GM23338 (cell line): ENCODE data around the gene KLK7. TPM values are rescaled to one million over a fixed set of nuclear protein-coding genes. Genes with fewer than 3 reads are reported as not detected.

Experiments
- ATAC-seq: fragments of 200-7000 bp; cut with Tn5 transposase; 3 replicates; pipeline ENCODE4 v1.9.1; 2020
- DNase-seq: peaks from one replicate; pipeline ENCODE4 v3.0.0-alpha.2; 2015; ENCODE audit warnings: low spot score
- H2AFZ ChIP-seq: fragments of 200-600 bp; sonication (generic); 2 replicates; pipeline ENCODE4 v1.8.0; 2016; ENCODE audit warnings: antibody characterized with exemption, mild to moderate bottlenecking, moderate library complexity
- H3F3A ChIP-seq: fragments of 200-600 bp; sonication (generic); replicated peaks from 2 replicates; pipeline ENCODE4 v1.8.0; 2017; ENCODE audit warnings: antibody characterized with exemption, mixed run types, low read depth
- H3K27ac ChIP-seq: fragments of 200-600 bp; sonication (generic); 2 replicates; pipeline ENCODE4 v1.6.1; 2016; ENCODE audit warnings: low read depth
- H3K27me3 ChIP-seq: fragments of 200-600 bp; sonication (generic); 2 replicates; pipeline ENCODE4 v1.8.0; 2016; ENCODE audit warnings: mild to moderate bottlenecking, mixed run types, moderate library complexity; ENCODE audit not compliant: insufficient read depth
- H3K36me3 ChIP-seq: fragments of 200-600 bp; sonication (generic); 2 replicates; pipeline ENCODE4 v1.8.0; 2016; ENCODE audit warnings: mild to moderate bottlenecking; ENCODE audit not compliant: insufficient read depth
- H3K4me1 ChIP-seq: fragments of 200-600 bp; sonication (generic); 2 replicates; pipeline ENCODE4 v1.8.0; 2016; ENCODE audit warnings: mild to moderate bottlenecking, moderate library complexity; ENCODE audit not compliant: insufficient read depth
- H3K4me2 ChIP-seq: fragments of 200-600 bp; sonication (generic); 2 replicates; pipeline ENCODE4 v1.7.1; 2017; ENCODE audit warnings: mixed run types
- H3K4me3 ChIP-seq: fragments of 200-600 bp; sonication (generic); 2 replicates; pipeline ENCODE4 v1.6.1; 2016; ENCODE audit warnings: mixed run types
- H3K79me2 ChIP-seq: fragments of 200-600 bp; sonication (generic); replicated peaks from 2 replicates; pipeline ENCODE4 v1.8.0; 2017; ENCODE audit warnings: mild to moderate bottlenecking; ENCODE audit not compliant: insufficient read depth
- H3K9me2 ChIP-seq: fragments of 200-600 bp; sonication (generic); 2 replicates; pipeline ENCODE4 v1.8.0; 2017; ENCODE audit not compliant: insufficient read depth
- H4K20me1 ChIP-seq: fragments of 200-600 bp; sonication (generic); replicated peaks from 2 replicates; pipeline ENCODE4 v1.8.0; 2017; ENCODE audit warnings: mild to moderate bottlenecking; ENCODE audit not compliant: insufficient read depth
- H3K27ac Mint-ChIP-seq: 2 replicates; pipeline ENCODE4 v1.8.0; 2020; ENCODE audit warnings: inconsistent platforms, mild to moderate bottlenecking, moderate library complexity, mixed read lengths
- H3K27me3 Mint-ChIP-seq: 3 replicates; pipeline ENCODE4 v1.8.0; 2022; ENCODE audit warnings: low read depth, mild to moderate bottlenecking, moderate library complexity, mixed read lengths, inconsistent platforms; ENCODE audit not compliant: insufficient read depth, poor library complexity
- H3K36me3 Mint-ChIP-seq: 3 replicates; pipeline ENCODE4 v1.8.0; 2021; ENCODE audit warnings: low read depth, mild to moderate bottlenecking, inconsistent platforms, moderate library complexity, mixed read lengths
- H3K4me1 Mint-ChIP-seq: 3 replicates; pipeline ENCODE4 v1.8.0; 2020; ENCODE audit warnings: mild to moderate bottlenecking, inconsistent platforms, mixed read lengths
- H3K4me3 Mint-ChIP-seq: 3 replicates; pipeline ENCODE4 v1.8.0; 2021; ENCODE audit warnings: moderate library complexity, mild to moderate bottlenecking, inconsistent platforms, mixed read lengths
- H3K9me3 Mint-ChIP-seq: 3 replicates; pipeline ENCODE4 v1.8.0; 2020; ENCODE audit warnings: moderate library complexity, mild to moderate bottlenecking, inconsistent platforms, mixed read lengths
- CREB1 ChIP-seq: fragments of 250-450 bp; sonication (Bioruptor Pico); IDR thresholded peaks from 2 replicates; pipeline ENCODE4 v1.5.0; 2020; ENCODE audit warnings: low read depth, mild to moderate bottlenecking, moderate library complexity
- CTCF ChIP-seq, 2 experiments: fragments of 200-600 bp in 1 of 2; sonication (generic) in 1 of 2; conservative IDR thresholded peaks; 2 replicates each; pipeline versions ENCODE4 v1.5.1 to v1.6.1; 2016 to 2017; ENCODE audit warnings: antibody characterized with exemption in 2 of 2, low read depth in 2 of 2, mild to moderate bottlenecking in 2 of 2, moderate library complexity in 1 of 2
- ETS1 ChIP-seq: IDR thresholded peaks from 2 replicates; pipeline ENCODE4 v1.6.1; 2016; ENCODE audit warnings: antibody characterized with exemption
- EZH2 ChIP-seq: fragments of 200-600 bp; sonication (generic); IDR thresholded peaks from one replicate; pipeline ENCODE4 v1.8.0; 2017; ENCODE audit warnings: antibody characterized with exemption, mild to moderate bottlenecking, low read depth; ENCODE audit not compliant: unreplicated experiment
- EZH2phosphoT487 ChIP-seq: fragments of 200-600 bp; sonication (generic); IDR thresholded peaks from one replicate; pipeline ENCODE4 v1.8.1; 2018; ENCODE audit warnings: antibody characterized with exemption; ENCODE audit not compliant: unreplicated experiment
- JUNB ChIP-seq: IDR thresholded peaks from one replicate; pipeline ENCODE4 v1.6.1; 2016; ENCODE audit warnings: antibody characterized with exemption; ENCODE audit not compliant: unreplicated experiment
- NANOG ChIP-seq: IDR thresholded peaks from 2 replicates; pipeline ENCODE4 v1.6.1; 2016; ENCODE audit warnings: antibody characterized with exemption, borderline replicate concordance
- POLR2AphosphoS5 ChIP-seq: IDR thresholded peaks from 2 replicates; pipeline ENCODE4 v1.6.1; 2016; ENCODE audit warnings: antibody characterized with exemption, low read depth
- STAT1 ChIP-seq: IDR thresholded peaks from one replicate; pipeline ENCODE4 v1.6.1; 2016; ENCODE audit warnings: antibody characterized with exemption; ENCODE audit not compliant: unreplicated experiment
- ZNF114 ChIP-seq: fragments of 250-450 bp; sonication (Bioruptor Pico); IDR thresholded peaks from 2 replicates; pipeline ENCODE4 v1.5.0; 2020; ENCODE audit warnings: mild to moderate bottlenecking, moderate library complexity
- ZNF331 ChIP-seq: fragments of 250-450 bp; sonication (Bioruptor Pico); IDR thresholded peaks from 2 replicates; pipeline ENCODE4 v1.5.0; 2020; ENCODE audit warnings: low read depth, mild to moderate bottlenecking, moderate library complexity
- polyA plus RNA-seq: library from polyadenylated mRNA; unstranded; fragments of >200 nt; fragmentation: Nextera tagmentation; extraction: Ambion mirVana; gene quantifications from 2 replicates; pipeline ENCODE4 v1.2.1, GENCODE V29; 2016
- total RNA-seq: library from RNA; depleted of rRNA; stranded (reverse); fragments of >200 nt; shearing (Covaris generic); gene quantifications from 2 replicates; pipeline ENCODE4 v1.2.3, GENCODE V29; 2014
- TF ChIP-seq, protein P1 (sequence below): IDR thresholded peaks from one replicate; pipeline ENCODE4 v1.6.1; 2018; ENCODE audit warnings: antibody characterized with exemption; ENCODE audit not compliant: unreplicated experiment
- TF ChIP-seq, protein P2 (sequence below): fragments of 250-450 bp; sonication (Bioruptor Pico); IDR thresholded peaks from 2 replicates; pipeline ENCODE4 v1.5.0; 2020; ENCODE audit warnings: mild to moderate bottlenecking, moderate library complexity

Gene KLK7
- total and polyA plus RNA-seq, 2 experiments from 2014 or later: 1.1 to 1.4 TPM

DNA sequence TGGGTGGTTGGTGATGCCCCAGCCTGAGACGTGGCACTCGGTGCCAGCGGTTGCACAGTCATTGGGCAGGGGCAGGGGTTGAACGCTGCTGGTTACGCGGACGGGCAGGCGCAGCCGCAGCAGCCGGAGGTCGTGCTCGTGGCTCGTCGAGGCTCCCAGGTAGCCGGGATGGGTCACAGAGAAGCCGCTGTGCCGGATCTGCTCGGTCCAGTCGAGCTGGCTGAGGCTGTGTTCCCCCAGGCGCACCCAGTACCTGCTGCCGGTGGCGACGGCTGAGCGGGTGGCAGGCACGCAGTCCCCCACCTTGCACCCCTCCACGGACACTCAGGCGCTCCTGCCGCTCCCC lies 48.1 kb upstream of the KLK7 start:
- no peak overlapping the region for H3K27ac ChIP-seq
- ATAC-seq: no peak
- H4K20me1 ChIP-seq: no peaks in the 10 kb centered on the region
- no peaks in the 10 kb centered on the region; the same call in 2 of the 3 replicates for H3K9me3 Mint-ChIP-seq
- peaks cover 8% of the 10 kb centered on the region for H3K4me1 ChIP-seq
- no peak overlapping the region for H3K4me3 Mint-ChIP-seq
- peaks cover 31% of the 10 kb centered on the region for H3K4me1 Mint-ChIP-seq
- H3K4me3 ChIP-seq: no peak overlapping the region
- H3K27ac Mint-ChIP-seq: no peak overlapping the region
- DNase-seq: no peak
- peaks cover 7% of the 10 kb centered on the region; the same call in 1 of the 2 replicates for H3K9me2 ChIP-seq
- no peaks in the 10 kb centered on the region for H3K79me2 ChIP-seq
- H3F3A ChIP-seq: no peaks in the 10 kb centered on the region
- peaks cover under 1% of the 10 kb centered on the region; the same call in 1 of the 3 replicates for H3K36me3 Mint-ChIP-seq
- H2AFZ ChIP-seq: no peak overlapping the region
- no peaks in the 10 kb centered on the region for H3K36me3 ChIP-seq
- H3K4me2 ChIP-seq: no peak overlapping the region
- TF ChIP-seq EZH2 (no peak), STAT1 (no peak), ZNF331 (CRISPR knock-in tag) (no peak), ETS1 (no peak), CTCF (conservative IDR thresholded peaks at IDR 0.05; ENCODE audit: low read depth in 2 of 2) (no peak), ZNF114 (no peak), POLR2AphosphoS5 (no peak), NANOG (no peak), JUNB (no peak), EZH2phosphoT487 (no peak), CREB1 (no peak)
- TF ChIP-seq, protein P1, sequence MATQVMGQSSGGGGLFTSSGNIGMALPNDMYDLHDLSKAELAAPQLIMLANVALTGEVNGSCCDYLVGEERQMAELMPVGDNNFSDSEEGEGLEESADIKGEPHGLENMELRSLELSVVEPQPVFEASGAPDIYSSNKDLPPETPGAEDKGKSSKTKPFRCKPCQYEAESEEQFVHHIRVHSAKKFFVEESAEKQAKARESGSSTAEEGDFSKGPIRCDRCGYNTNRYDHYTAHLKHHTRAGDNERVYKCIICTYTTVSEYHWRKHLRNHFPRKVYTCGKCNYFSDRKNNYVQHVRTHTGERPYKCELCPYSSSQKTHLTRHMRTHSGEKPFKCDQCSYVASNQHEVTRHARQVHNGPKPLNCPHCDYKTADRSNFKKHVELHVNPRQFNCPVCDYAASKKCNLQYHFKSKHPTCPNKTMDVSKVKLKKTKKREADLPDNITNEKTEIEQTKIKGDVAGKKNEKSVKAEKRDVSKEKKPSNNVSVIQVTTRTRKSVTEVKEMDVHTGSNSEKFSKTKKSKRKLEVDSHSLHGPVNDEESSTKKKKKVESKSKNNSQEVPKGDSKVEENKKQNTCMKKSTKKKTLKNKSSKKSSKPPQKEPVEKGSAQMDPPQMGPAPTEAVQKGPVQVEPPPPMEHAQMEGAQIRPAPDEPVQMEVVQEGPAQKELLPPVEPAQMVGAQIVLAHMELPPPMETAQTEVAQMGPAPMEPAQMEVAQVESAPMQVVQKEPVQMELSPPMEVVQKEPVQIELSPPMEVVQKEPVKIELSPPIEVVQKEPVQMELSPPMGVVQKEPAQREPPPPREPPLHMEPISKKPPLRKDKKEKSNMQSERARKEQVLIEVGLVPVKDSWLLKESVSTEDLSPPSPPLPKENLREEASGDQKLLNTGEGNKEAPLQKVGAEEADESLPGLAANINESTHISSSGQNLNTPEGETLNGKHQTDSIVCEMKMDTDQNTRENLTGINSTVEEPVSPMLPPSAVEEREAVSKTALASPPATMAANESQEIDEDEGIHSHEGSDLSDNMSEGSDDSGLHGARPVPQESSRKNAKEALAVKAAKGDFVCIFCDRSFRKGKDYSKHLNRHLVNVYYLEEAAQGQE: no peak
- TF ChIP-seq, protein P2, sequence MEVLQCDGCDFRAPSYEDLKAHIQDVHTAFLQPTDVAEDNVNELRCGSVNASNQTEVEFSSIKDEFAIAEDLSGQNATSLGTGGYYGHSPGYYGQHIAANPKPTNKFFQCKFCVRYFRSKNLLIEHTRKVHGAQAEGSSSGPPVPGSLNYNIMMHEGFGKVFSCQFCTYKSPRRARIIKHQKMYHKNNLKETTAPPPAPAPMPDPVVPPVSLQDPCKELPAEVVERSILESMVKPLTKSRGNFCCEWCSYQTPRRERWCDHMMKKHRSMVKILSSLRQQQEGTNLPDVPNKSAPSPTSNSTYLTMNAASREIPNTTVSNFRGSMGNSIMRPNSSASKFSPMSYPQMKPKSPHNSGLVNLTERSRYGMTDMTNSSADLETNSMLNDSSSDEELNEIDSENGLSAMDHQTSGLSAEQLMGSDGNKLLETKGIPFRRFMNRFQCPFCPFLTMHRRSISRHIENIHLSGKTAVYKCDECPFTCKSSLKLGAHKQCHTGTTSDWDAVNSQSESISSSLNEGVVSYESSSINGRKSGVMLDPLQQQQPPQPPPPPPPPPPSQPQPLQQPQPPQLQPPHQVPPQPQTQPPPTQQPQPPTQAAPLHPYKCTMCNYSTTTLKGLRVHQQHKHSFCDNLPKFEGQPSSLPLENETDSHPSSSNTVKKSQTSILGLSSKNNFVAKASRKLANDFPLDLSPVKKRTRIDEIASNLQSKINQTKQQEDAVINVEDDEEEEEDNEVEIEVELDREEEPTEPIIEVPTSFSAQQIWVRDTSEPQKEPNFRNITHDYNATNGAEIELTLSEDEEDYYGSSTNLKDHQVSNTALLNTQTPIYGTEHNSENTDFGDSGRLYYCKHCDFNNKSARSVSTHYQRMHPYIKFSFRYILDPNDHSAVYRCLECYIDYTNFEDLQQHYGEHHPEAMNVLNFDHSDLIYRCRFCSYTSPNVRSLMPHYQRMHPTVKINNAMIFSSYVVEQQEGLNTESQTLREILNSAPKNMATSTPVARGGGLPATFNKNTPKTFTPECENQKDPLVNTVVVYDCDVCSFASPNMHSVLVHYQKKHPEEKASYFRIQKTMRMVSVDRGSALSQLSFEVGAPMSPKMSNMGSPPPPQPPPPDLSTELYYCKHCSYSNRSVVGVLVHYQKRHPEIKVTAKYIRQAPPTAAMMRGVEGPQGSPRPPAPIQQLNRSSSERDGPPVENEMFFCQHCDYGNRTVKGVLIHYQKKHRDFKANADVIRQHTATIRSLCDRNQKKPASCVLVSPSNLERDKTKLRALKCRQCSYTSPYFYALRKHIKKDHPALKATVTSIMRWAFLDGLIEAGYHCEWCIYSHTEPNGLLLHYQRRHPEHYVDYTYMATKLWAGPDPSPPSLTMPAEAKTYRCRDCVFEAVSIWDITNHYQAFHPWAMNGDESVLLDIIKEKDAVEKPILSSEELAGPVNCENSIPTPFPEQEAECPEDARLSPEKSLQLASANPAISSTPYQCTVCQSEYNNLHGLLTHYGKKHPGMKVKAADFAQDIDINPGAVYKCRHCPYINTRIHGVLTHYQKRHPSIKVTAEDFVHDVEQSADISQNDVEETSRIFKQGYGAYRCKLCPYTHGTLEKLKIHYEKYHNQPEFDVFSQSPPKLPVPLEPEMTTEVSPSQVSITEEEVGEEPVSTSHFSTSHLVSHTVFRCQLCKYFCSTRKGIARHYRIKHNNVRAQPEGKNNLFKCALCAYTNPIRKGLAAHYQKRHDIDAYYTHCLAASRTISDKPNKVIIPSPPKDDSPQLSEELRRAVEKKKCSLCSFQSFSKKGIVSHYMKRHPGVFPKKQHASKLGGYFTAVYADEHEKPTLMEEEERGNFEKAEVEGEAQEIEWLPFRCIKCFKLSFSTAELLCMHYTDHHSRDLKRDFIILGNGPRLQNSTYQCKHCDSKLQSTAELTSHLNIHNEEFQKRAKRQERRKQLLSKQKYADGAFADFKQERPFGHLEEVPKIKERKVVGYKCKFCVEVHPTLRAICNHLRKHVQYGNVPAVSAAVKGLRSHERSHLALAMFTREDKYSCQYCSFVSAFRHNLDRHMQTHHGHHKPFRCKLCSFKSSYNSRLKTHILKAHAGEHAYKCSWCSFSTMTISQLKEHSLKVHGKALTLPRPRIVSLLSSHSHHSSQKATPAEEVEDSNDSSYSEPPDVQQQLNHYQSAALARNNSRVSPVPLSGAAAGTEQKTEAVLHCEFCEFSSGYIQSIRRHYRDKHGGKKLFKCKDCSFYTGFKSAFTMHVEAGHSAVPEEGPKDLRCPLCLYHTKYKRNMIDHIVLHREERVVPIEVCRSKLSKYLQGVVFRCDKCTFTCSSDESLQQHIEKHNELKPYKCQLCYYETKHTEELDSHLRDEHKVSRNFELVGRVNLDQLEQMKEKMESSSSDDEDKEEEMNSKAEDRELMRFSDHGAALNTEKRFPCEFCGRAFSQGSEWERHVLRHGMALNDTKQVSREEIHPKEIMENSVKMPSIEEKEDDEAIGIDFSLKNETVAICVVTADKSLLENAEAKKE (CRISPR knock-in tag): no peak
- H3K27me3 ChIP-seq: no peaks in the 10 kb centered on the region
- H3K27me3 Mint-ChIP-seq: peaks cover 16% of the 10 kb centered on the region
